Vagina (tissue), 2 donors: ENCODE results near the gene SMIM35. TPM values are rescaled to one million over a fixed set of nuclear protein-coding genes. Genes with fewer than 3 reads are reported as not detected.

Experiments
- DNase-seq, 2 donors: peaks; one replicate each; pipeline ENCODE4 v3.0.0-alpha.2; 2017; ENCODE audit errors: extremely low spot score in 2 of 2
- H3K27ac ChIP-seq: fragments of 200-600 bp; sonication (generic); one replicate; pipeline ENCODE4 v1.5.1; 2019
- H3K27me3 ChIP-seq: fragments of 200-600 bp; sonication (generic); one replicate; pipeline ENCODE4 v1.5.1; 2019
- H3K36me3 ChIP-seq, 2 donors: fragments of 200-600 bp; sonication (generic); one replicate each; pipeline ENCODE4 v1.5.1; 2017 to 2019
- H3K4me1 ChIP-seq: fragments of 200-600 bp; sonication (generic); one replicate; pipeline ENCODE4 v1.5.1; 2019
- H3K4me3 ChIP-seq, 2 donors: fragments of 200-600 bp; sonication (generic); 1 replicate in 1 of 2; 2 replicates in 1 of 2; pipeline ENCODE4 v1.5.1; 2016 to 2019
- H3K9me3 ChIP-seq: fragments of 200-600 bp; sonication (generic); one replicate; pipeline ENCODE4 v1.5.1; 2019
- POLR2A ChIP-seq, 2 donors: fragments of 450-650 bp; IDR thresholded peaks; one replicate each; pipeline ENCODE4 v1.6.1; 2017; ENCODE audit warnings: antibody characterized with exemption in 2 of 2, mild to moderate bottlenecking in 2 of 2, moderate library complexity in 2 of 2
- POLR2AphosphoS5 ChIP-seq, 2 donors: sonication (generic); formaldehyde crosslinking; IDR thresholded peaks; one replicate each; pipeline ENCODE4 v1.9.0; 2017; ENCODE audit warnings: antibody characterized with exemption in 2 of 2, mild to moderate bottlenecking in 2 of 2, low read depth in 1 of 2; ENCODE audit not compliant: insufficient read depth in 1 of 2
- intact Hi-C: fragments of 100-400 bp; cut with DNase I; formaldehyde crosslinking; loops from one replicate; pipeline ENCODE4 v1.15.1; 2023
- total RNA-seq: library from RNA; depleted of rRNA; stranded (reverse); fragments of >200 nt; gene quantifications from one replicate; pipeline ENCODE4 v1.2.3, GENCODE V29; 2016
- TF ChIP-seq, protein P1 (sequence below), 3 experiments: fragments of 450-650 bp in 2 of 3; fragments of 200-600 bp in 1 of 3; sonication (generic) in 1 of 3; IDR thresholded peaks; one replicate each; pipeline ENCODE4 v1.5.1; 2017 to 2019; ENCODE audit warnings: antibody characterized with exemption in 3 of 3, mild to moderate bottlenecking in 2 of 3, moderate library complexity in 2 of 3

The SMIM35 gene
- total RNA-seq, 1 donor from 2014 or later: not detected

DNA sequence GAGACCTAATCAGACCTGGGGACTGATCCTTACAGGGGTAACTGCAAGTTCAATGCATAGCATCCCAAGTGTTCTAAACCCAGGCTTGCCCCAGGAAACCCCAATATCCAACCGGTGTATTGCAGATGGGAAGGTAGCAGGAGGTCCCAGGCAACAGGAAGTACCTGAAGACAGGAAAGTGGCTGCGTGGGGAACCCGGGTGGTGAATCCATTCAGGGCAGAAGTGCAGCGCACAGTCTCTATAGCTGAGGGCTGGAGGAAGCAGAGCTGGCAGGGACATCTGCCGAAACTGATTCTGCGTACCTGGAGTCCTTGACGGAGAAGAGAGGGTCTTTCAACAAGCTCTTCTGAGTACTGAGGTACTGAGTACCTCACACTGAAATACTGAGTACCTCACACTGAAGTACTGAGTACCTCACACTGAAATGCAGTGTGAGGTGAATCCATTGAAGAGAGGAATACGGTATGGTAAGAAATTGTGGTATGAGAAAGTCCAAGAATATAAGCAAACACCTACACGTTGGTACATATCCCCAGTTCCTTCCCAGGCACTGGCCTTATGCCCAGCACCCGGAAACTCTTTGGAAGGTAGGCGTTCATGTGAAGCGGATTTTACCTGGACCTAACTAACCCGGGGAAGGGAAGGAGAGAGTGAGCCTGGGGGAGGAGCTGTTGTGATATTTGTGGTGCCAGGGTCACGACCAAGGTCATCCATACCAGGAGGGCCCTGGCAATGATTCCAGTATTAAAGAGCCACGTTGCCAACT lies 45.8 kb upstream of the SMIM35 start:
- Histone ChIP-seq H3K4me1 (no peaks in the 10 kb centered on the region), H3K9me3 (no peaks in the 10 kb centered on the region), H3K4me3 (no peak overlapping the region), H3K36me3 (no peaks in the 10 kb centered on the region), H3K27ac (no peak overlapping the region), H3K27me3 (no peaks in the 10 kb centered on the region)
- intact Hi-C loops: no loop called here
- no peak for TF ChIP-seq POLR2AphosphoS5 (IDR thresholded peaks at IDR 0.05; ENCODE audit: insufficient read depth in 1 of 2, low read depth in 1 of 2)
- TF ChIP-seq, protein P1, sequence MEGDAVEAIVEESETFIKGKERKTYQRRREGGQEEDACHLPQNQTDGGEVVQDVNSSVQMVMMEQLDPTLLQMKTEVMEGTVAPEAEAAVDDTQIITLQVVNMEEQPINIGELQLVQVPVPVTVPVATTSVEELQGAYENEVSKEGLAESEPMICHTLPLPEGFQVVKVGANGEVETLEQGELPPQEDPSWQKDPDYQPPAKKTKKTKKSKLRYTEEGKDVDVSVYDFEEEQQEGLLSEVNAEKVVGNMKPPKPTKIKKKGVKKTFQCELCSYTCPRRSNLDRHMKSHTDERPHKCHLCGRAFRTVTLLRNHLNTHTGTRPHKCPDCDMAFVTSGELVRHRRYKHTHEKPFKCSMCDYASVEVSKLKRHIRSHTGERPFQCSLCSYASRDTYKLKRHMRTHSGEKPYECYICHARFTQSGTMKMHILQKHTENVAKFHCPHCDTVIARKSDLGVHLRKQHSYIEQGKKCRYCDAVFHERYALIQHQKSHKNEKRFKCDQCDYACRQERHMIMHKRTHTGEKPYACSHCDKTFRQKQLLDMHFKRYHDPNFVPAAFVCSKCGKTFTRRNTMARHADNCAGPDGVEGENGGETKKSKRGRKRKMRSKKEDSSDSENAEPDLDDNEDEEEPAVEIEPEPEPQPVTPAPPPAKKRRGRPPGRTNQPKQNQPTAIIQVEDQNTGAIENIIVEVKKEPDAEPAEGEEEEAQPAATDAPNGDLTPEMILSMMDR (IDR thresholded peaks at IDR 0.05): no peak
- TF ChIP-seq POLR2A (IDR thresholded peaks at IDR 0.05): no peak
- no peak for DNase-seq

DNA sequence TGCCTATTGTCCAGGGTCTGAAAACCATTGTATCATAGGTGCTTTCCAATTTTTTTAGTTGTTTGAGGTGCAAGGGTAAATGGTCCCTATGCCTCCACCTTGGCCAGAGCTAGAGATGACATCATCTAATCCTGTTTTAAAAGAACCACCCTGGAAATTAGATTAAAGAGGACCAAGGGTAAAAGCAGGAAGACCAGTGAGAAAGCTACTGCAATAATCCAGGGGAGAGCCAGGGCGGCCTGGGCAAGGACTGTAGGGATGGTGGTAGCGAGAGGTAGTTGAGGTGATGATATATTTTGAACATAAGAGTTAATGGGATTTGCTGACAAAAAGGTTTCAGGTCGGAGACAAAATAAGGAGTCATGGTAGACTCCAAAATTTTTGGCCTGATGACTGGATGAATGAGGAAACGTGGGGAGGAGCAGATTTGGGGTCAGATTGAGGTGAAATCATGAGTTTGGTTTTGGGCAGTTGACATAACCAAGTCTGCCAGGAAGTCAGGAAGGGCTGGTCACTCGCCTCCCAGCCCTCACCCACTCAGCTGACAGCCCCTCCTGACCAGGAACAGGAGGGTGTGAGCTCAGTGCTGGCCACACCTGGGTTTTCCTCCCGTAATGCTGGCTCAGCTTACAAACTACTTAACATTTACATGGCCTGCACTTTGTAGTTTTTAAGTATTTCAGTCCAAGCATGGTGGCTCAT lies 42.9 kb upstream of the SMIM35 start:
- H3K27me3 ChIP-seq: no peaks in the 10 kb centered on the region
- no peak for TF ChIP-seq POLR2AphosphoS5 (IDR thresholded peaks at IDR 0.05; ENCODE audit: insufficient read depth in 1 of 2, low read depth in 1 of 2)
- TF ChIP-seq, protein P1 (IDR thresholded peaks at IDR 0.05): no peak
- DNase-seq: no peak
- intact Hi-C loops: no loop called here
- H3K4me3 ChIP-seq: no peak overlapping the region
- H3K4me1 ChIP-seq: no peaks in the 10 kb centered on the region
- H3K36me3 ChIP-seq: no peaks in the 10 kb centered on the region
- H3K9me3 ChIP-seq: no peaks in the 10 kb centered on the region
- no peak overlapping the region for H3K27ac ChIP-seq

GRCh38 chr11:118128721-118129470 lies 42.1 kb upstream of the SMIM35 start:
- no peak for DNase-seq
- Histone ChIP-seq H3K27ac (no peak overlapping the region), H3K4me1 (no peaks in the 10 kb centered on the region), H3K27me3 (no peaks in the 10 kb centered on the region), H3K4me3 (no peak overlapping the region), H3K36me3 (no peaks in the 10 kb centered on the region), H3K9me3 (no peaks in the 10 kb centered on the region)
- intact Hi-C loops: no loop called here
- TF ChIP-seq POLR2A (IDR thresholded peaks at IDR 0.05): no peak

GRCh38 chr11:118128310-118128709 lies 41.5 kb upstream of the SMIM35 start:
- no peaks in the 10 kb centered on the region for H3K9me3 ChIP-seq
- no peak for DNase-seq
- no peak for TF ChIP-seq POLR2AphosphoS5 (IDR thresholded peaks at IDR 0.05; ENCODE audit: insufficient read depth in 1 of 2, low read depth in 1 of 2)
- TF ChIP-seq, protein P1 (IDR thresholded peaks at IDR 0.05): no peak
- TF ChIP-seq POLR2A (IDR thresholded peaks at IDR 0.05): no peak
- intact Hi-C loops: no loop called here
- H3K4me1 ChIP-seq: no peaks in the 10 kb centered on the region
- no peak overlapping the region for H3K4me3 ChIP-seq
- no peaks in the 10 kb centered on the region for H3K27me3 ChIP-seq
- H3K27ac ChIP-seq: no peak overlapping the region
- no peaks in the 10 kb centered on the region for H3K36me3 ChIP-seq

- Histone ChIP-seq H3K36me3 (no peaks in the 10 kb centered on the region), H3K27me3 (no peaks in the 10 kb centered on the region), H3K4me1 (no peaks in the 10 kb centered on the region), H3K27ac (no peak overlapping the region), H3K4me3 (no peak overlapping the region), H3K9me3 (no peaks in the 10 kb centered on the region)
- TF ChIP-seq POLR2A (IDR thresholded peaks at IDR 0.05) (no peak), POLR2AphosphoS5 (IDR thresholded peaks at IDR 0.05; ENCODE audit: insufficient read depth in 1 of 2, low read depth in 1 of 2) (no peak)
- TF ChIP-seq, protein P1 (IDR thresholded peaks at IDR 0.05): no peak
- no peak for DNase-seq
- intact Hi-C loops: no loop called here
Measured at GRCh38 chr11:118126082-118126838, 39.5 kb upstream of the SMIM35 start.
